A549 (cell line): Measurements from ENCODE around the gene NEDD4L. TPM values are rescaled to one million over a fixed set of nuclear protein-coding genes. Genes with fewer than 3 reads are reported as not detected.

ENCODE experiments used
- ATAC-seq, 2 experiments: fragments of 200-7000 bp in 1 of 2; fragments of >200 bp in 1 of 2; cut with Nextera tagmentation in 1 of 2; cut with Tn5 transposase in 1 of 2; 3 replicates each; pipeline versions ENCODE4 v1.8.0 to v1.9.1; 2018 to 2020; ENCODE audit warnings: mild to moderate bottlenecking in 1 of 2, moderate library complexity in 1 of 2
- CTCF ChIA-PET: fragments of 300-600 bp; sonication (Branson Sonifier 250); formaldehyde crosslinking; extraction: SDS; loops from one replicate; lab custom pipeline; 2021; ENCODE audit warnings: antibody characterized with exemption, inconsistent platforms; lab: Yijun Ruan, JAX
- POLR2A ChIA-PET: fragments of 350-600 bp; formaldehyde crosslinking; extraction: SDS; loops from one replicate; lab custom pipeline; 2021; ENCODE audit warnings: antibody characterized with exemption, inconsistent platforms; lab: Yijun Ruan, JAX
- DNase-seq, 2 experiments: peaks; one replicate each; pipeline versions ENCODE4 v3.0.0 to v3.0.0-alpha.2; 2011 to 2016; ENCODE audit warnings: low read depth in 1 of 2, low spot score in 1 of 2
- FAIRE-seq: peaks from 2 replicates; lab custom pipeline; 2011; peaks lifted over from hg19 to GRCh38; lab: Jason Lieb, UNC
- H3K27ac ChIP-seq, 2 experiments: fragments of >200 bp; sonication (Bioruptor Twin); formaldehyde crosslinking; 3 replicates each; pipeline ENCODE4 v1.5.1; 2016 to 2017
- H3K4me1 ChIP-seq: fragments of >200 bp; sonication (Bioruptor Twin); formaldehyde crosslinking; 3 replicates; pipeline ENCODE4 v1.6.1; 2016
- H3K4me2 ChIP-seq: fragments of >200 bp; sonication (Bioruptor Twin); formaldehyde crosslinking; 3 replicates; pipeline ENCODE4 v1.6.1; 2016
- H3K4me3 ChIP-seq: fragments of >200 bp; sonication (Bioruptor Twin); formaldehyde crosslinking; 3 replicates; pipeline ENCODE4 v1.5.1; 2016
- H3K9me3 ChIP-seq: fragments of >200 bp; sonication (Bioruptor Twin); formaldehyde crosslinking; 3 replicates; pipeline ENCODE4 v1.6.1; 2016
- CEBPB ChIP-seq, 2 experiments: fragments of >200 bp in 1 of 2; sonication (Bioruptor Twin) in 1 of 2; formaldehyde crosslinking in 1 of 2; IDR thresholded peaks; 2 replicates each; pipeline ENCODE4 v1.6.1; 2012 to 2016
- CHD2 ChIP-seq: fragments of 150-350 bp; IDR thresholded peaks from 2 replicates; pipeline ENCODE4 v1.6.1; 2014; ENCODE audit warnings: low read length; ENCODE audit not compliant: partially characterized antibody
- EHF ChIP-seq: fragments of 250-450 bp; sonication (Bioruptor Pico); IDR thresholded peaks from 2 replicates; pipeline ENCODE4 v1.5.0; 2020; ENCODE audit warnings: mild to moderate bottlenecking
- EHMT2 ChIP-seq: fragments of 200-600 bp; sonication (generic); IDR thresholded peaks from 2 replicates; pipeline ENCODE4 v1.6.1; 2016; ENCODE audit warnings: antibody characterized with exemption, low read depth, mild to moderate bottlenecking, moderate library complexity
- EP300 ChIP-seq, 2 experiments: fragments of >200 bp; sonication (Bioruptor Twin); formaldehyde crosslinking; IDR thresholded peaks; 2 replicates in 1 of 2; 3 replicates in 1 of 2; pipeline ENCODE4 v1.6.1; 2016 to 2017
- ESRRA ChIP-seq: fragments of 150-350 bp; IDR thresholded peaks from 2 replicates; pipeline ENCODE4 v1.6.1; 2014; ENCODE audit warnings: mild to moderate bottlenecking, low read length, borderline replicate concordance
- FOSL2 ChIP-seq, 2 experiments: fragments of 450-650 bp in 1 of 2; fragments of >200 bp in 1 of 2; sonication (Bioruptor Twin) in 1 of 2; formaldehyde crosslinking; IDR thresholded peaks; 2 replicates each; pipeline versions ENCODE4 v1.5.0 to v1.6.1; 2016 to 2020; ENCODE audit warnings: mild to moderate bottlenecking in 1 of 2, moderate library complexity in 1 of 2
- GATA3 ChIP-seq: IDR thresholded peaks from 2 replicates; pipeline ENCODE4 v1.6.1; 2012; ENCODE audit warnings: borderline replicate concordance
- HOXA7 ChIP-seq: fragments of 250-450 bp; sonication (Bioruptor Pico); IDR thresholded peaks from 2 replicates; pipeline ENCODE4 v1.5.0; 2020; ENCODE audit warnings: mild to moderate bottlenecking, moderate library complexity
- HOXB13 ChIP-seq: fragments of 250-450 bp; sonication (Bioruptor Pico); IDR thresholded peaks from 2 replicates; pipeline ENCODE4 v1.5.0; 2020; ENCODE audit warnings: low read depth, mild to moderate bottlenecking, moderate library complexity
- JUNB ChIP-seq: fragments of >200 bp; sonication (Bioruptor Twin); formaldehyde crosslinking; IDR thresholded peaks from 2 replicates; pipeline ENCODE4 v1.6.1; 2016
- KDM1A ChIP-seq: fragments of 200-600 bp; sonication (generic); IDR thresholded peaks from 2 replicates; pipeline ENCODE4 v1.6.1; 2016; ENCODE audit warnings: low read depth, mild to moderate bottlenecking
- RAD21 ChIP-seq, 2 experiments: fragments of >200 bp in 1 of 2; sonication (Bioruptor Twin) in 1 of 2; formaldehyde crosslinking in 1 of 2; IDR thresholded peaks in 1 of 2; conservative IDR thresholded peaks in 1 of 2; 2 replicates in 1 of 2; 3 replicates in 1 of 2; pipeline ENCODE4 v1.6.1; 2012 to 2018; ENCODE audit warnings: inconsistent platforms in 1 of 2
- RARB ChIP-seq: fragments of 250-450 bp; sonication (Bioruptor Pico); IDR thresholded peaks from 2 replicates; pipeline ENCODE4 v1.8.0; 2021; ENCODE audit warnings: mild to moderate bottlenecking, moderate library complexity
- RCOR1 ChIP-seq: fragments of 150-350 bp; IDR thresholded peaks from 2 replicates; pipeline ENCODE4 v1.6.1; 2014; ENCODE audit warnings: antibody characterized with exemption, low read length, low read depth
- RFX5 ChIP-seq: fragments of 450-650 bp; IDR thresholded peaks from 2 replicates; pipeline ENCODE4 v1.7.1; 2014; ENCODE audit warnings: antibody characterized with exemption, mild to moderate bottlenecking, moderate library complexity
- SMC3 ChIP-seq: fragments of >200 bp; sonication (Bioruptor Twin); formaldehyde crosslinking; IDR thresholded peaks from 3 replicates; pipeline ENCODE4 v1.6.1; 2018; ENCODE audit warnings: inconsistent platforms
- TP53 ChIP-seq: fragments of 250-450 bp; sonication (Bioruptor Pico); IDR thresholded peaks from 2 replicates; pipeline ENCODE4 v1.5.0; 2021; ENCODE audit warnings: mild to moderate bottlenecking, moderate library complexity
- ZC3H11A ChIP-seq: fragments of 450-650 bp; IDR thresholded peaks from 2 replicates; pipeline ENCODE4 v1.6.1; 2014; ENCODE audit warnings: antibody characterized with exemption, mild to moderate bottlenecking
- ZNF302 ChIP-seq: fragments of 250-450 bp; sonication (Bioruptor Pico); IDR thresholded peaks from 2 replicates; pipeline ENCODE4 v1.9.0; 2021; ENCODE audit warnings: inconsistent platforms, mild to moderate bottlenecking, moderate library complexity
- ZSCAN20 ChIP-seq: fragments of 250-450 bp; sonication (Bioruptor Pico); IDR thresholded peaks from 2 replicates; pipeline ENCODE4 v1.8.0; 2022; ENCODE audit warnings: mild to moderate bottlenecking, moderate library complexity
- WGBS: methylation state at CpG from one replicate; pipeline ENCODE4 v1.1.6; 2017; ENCODE audit errors: missing lambda C conversion rate; 5-methylcytosine and 5-hydroxymethylcytosine counted together
- polyA plus RNA-seq, 4 experiments: library from polyadenylated mRNA; depleted of rRNA in 3 of 4; stranded (reverse); fragments of >200 nt; fragmentation: RNase III in 1 of 4; extraction: RNeasy Plus Mini Kit Qiagen cat#74134 plus additional on column Dnase treatment in 1 of 4; gene quantifications; 2 replicates in 3 of 4; 3 replicates in 1 of 4; pipeline ENCODE4 v1.2.3, GENCODE V29; 2011 to 2017
- TF ChIP-seq, protein P1 (sequence below): fragments of 150-350 bp; IDR thresholded peaks from 2 replicates; pipeline ENCODE4 v1.6.1; 2014; ENCODE audit warnings: low read depth, mild to moderate bottlenecking, low read length
- TF ChIP-seq, protein P2 (sequence below): fragments of 250-450 bp; sonication (Bioruptor Pico); IDR thresholded peaks from 2 replicates; pipeline ENCODE4 v1.5.0; 2020; ENCODE audit warnings: low read depth, mild to moderate bottlenecking, moderate library complexity
- TF ChIP-seq, protein P3 (sequence below): IDR thresholded peaks from 2 replicates; pipeline ENCODE4 v1.6.1; 2012; ENCODE audit warnings: low read depth, borderline replicate concordance
- TF ChIP-seq, protein P4 (sequence below): fragments of >200 bp; sonication (Bioruptor Twin); formaldehyde crosslinking; IDR thresholded peaks from 2 replicates; pipeline ENCODE4 v1.6.1; 2016
- TF ChIP-seq, protein P5 (sequence below): IDR thresholded peaks from 2 replicates; pipeline ENCODE4 v1.6.1; 2012
- TF ChIP-seq, protein P6 (sequence below): fragments of 200-600 bp; sonication (generic); IDR thresholded peaks from 2 replicates; pipeline ENCODE4 v1.6.1; 2016; ENCODE audit warnings: antibody characterized with exemption, mild to moderate bottlenecking, moderate library complexity
- TF ChIP-seq, protein P7 (sequence below): fragments of 250-450 bp; sonication (Bioruptor Pico); IDR thresholded peaks from 2 replicates; pipeline ENCODE4 v1.5.0; 2021; ENCODE audit warnings: mild to moderate bottlenecking, moderate library complexity, borderline replicate concordance
- TF ChIP-seq, protein P8 (sequence below): fragments of 450-650 bp; IDR thresholded peaks from 2 replicates; pipeline ENCODE4 v1.6.1; 2014; ENCODE audit warnings: antibody characterized with exemption

Gene NEDD4L
- polyA plus RNA-seq, 2 of the 4 experiments (the other 2 are of a cell fraction): 18.0 to 36.5 TPM

DNA sequence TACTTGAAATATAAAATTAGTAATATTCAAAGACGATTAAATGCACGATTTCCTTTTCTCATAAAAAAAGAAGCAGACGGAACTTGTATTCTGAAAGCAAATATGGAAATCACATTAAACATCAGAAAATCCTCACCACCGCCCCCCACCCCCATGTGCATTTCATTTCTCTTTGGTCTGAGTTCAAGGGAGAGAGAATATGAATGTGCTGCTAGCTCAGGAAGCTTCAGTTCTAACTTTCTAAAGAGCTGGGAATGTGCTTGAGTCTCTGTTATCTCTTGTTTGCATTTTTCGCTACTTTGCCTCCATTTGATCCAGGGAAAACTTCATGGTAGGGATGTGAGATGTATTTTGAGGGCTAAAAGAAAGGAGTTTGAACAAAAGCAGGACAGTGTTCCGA is 143.6 kb downstream of the NEDD4L start:
- H3K9me3 ChIP-seq: no peaks in the 10 kb centered on the region
- TF ChIP-seq EHF (CRISPR knock-in tag) (no peak), ZNF302 (CRISPR knock-in tag) (no peak), CEBPB (IDR thresholded peaks at IDR 0.05) (no peak), CHD2 (no peak), HOXB13 (no peak), ZSCAN20 (CRISPR knock-in tag) (no peak), TP53 (CRISPR knock-in tag) (no peak), ESRRA (no peak), RFX5 (no peak), SMC3 (no peak), FOSL2 (IDR thresholded peaks at IDR 0.05) (no peak), FOSL2 (CRISPR knock-in tag; IDR thresholded peaks at IDR 0.05) (no peak), RARB (CRISPR knock-in tag) (no peak), GATA3 (no peak)
- TF ChIP-seq, protein P1, sequence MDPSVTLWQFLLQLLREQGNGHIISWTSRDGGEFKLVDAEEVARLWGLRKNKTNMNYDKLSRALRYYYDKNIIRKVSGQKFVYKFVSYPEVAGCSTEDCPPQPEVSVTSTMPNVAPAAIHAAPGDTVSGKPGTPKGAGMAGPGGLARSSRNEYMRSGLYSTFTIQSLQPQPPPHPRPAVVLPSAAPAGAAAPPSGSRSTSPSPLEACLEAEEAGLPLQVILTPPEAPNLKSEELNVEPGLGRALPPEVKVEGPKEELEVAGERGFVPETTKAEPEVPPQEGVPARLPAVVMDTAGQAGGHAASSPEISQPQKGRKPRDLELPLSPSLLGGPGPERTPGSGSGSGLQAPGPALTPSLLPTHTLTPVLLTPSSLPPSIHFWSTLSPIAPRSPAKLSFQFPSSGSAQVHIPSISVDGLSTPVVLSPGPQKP: no peak
- TF ChIP-seq, protein P2, sequence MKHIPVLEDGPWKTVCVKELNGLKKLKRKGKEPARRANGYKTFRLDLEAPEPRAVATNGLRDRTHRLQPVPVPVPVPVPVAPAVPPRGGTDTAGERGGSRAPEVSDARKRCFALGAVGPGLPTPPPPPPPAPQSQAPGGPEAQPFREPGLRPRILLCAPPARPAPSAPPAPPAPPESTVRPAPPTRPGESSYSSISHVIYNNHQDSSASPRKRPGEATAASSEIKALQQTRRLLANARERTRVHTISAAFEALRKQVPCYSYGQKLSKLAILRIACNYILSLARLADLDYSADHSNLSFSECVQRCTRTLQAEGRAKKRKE (CRISPR knock-in tag): no peak
- TF ChIP-seq, protein P3, sequence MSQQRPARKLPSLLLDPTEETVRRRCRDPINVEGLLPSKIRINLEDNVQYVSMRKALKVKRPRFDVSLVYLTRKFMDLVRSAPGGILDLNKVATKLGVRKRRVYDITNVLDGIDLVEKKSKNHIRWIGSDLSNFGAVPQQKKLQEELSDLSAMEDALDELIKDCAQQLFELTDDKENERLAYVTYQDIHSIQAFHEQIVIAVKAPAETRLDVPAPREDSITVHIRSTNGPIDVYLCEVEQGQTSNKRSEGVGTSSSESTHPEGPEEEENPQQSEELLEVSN: no peak
- TF ChIP-seq, protein P4, sequence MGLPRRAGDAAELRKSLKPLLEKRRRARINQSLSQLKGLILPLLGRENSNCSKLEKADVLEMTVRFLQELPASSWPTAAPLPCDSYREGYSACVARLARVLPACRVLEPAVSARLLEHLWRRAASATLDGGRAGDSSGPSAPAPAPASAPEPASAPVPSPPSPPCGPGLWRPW: no peak
- TF ChIP-seq, protein P5, sequence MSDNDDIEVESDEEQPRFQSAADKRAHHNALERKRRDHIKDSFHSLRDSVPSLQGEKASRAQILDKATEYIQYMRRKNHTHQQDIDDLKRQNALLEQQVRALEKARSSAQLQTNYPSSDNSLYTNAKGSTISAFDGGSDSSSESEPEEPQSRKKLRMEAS: no peak
- 93% methylated on average over 6 of the region's 6 CpGs for WGBS
- FAIRE-seq (no peak), DNase-seq (no peak), ATAC-seq (no peak)
- H3K4me1 ChIP-seq: peaks cover 46% of the 10 kb centered on the region
- ChIA-PET CTCF (no interaction called here), POLR2A (no interaction called here)
- no peak overlapping the region for H3K27ac ChIP-seq
- no peak overlapping the region for H3K4me3 ChIP-seq
- no peak overlapping the region for H3K4me2 ChIP-seq

DNA sequence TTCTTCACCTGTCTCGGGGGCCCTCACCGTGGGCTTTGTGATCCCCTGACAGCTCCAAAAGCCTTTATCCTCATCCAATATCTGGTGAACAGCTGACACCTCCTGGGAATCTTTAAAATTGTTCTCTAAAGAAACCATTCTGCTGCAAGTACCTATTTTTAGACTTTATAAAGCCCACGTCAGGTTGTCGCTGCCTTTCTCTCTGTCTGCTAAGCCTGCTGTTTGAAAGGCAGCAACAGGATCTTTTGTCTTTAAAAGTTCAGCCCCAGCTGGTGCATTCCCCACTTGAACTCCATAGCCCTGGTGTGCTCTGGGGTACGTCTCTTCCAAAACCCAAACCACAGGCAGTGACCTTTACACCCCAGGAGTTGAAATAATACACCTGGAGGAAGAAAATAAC is 145.0 kb downstream of the NEDD4L start:
- DNase-seq (no peak), FAIRE-seq (no peak), ATAC-seq (no peak)
- 93% methylated on average over 5 of the region's 5 CpGs for WGBS
- Histone ChIP-seq H3K4me2 (no peak overlapping the region), H3K27ac (no peak overlapping the region), H3K9me3 (no peaks in the 10 kb centered on the region), H3K4me1 (peaks cover 41% of the 10 kb centered on the region), H3K4me3 (no peak overlapping the region)
- POLR2A ChIA-PET: no interaction called here
- CTCF ChIA-PET: interaction anchor here (0.6 to 1.5 kb wide), 3 partner anchors 18 to 230 kb away, joined by 3 to 4 read pairs (median 3); no protein-coding TSS in a partner anchor
- TF ChIP-seq ZNF302 (CRISPR knock-in tag) (no peak), RCOR1 (no peak), FOSL2 (IDR thresholded peaks at IDR 0.05) (no peak), FOSL2 (CRISPR knock-in tag; IDR thresholded peaks at IDR 0.05) (no peak), RAD21 (conservative IDR thresholded peaks at IDR 0.05 in 1 of 2, IDR thresholded peaks at IDR 0.05 in 1 of 2) (no peak), HOXA7 (no peak), JUNB (no peak), ZC3H11A (no peak), EP300 (IDR thresholded peaks at IDR 0.05) (no peak), EHMT2 (no peak), KDM1A (no peak), HOXB13 (no peak)
- TF ChIP-seq, protein P6, sequence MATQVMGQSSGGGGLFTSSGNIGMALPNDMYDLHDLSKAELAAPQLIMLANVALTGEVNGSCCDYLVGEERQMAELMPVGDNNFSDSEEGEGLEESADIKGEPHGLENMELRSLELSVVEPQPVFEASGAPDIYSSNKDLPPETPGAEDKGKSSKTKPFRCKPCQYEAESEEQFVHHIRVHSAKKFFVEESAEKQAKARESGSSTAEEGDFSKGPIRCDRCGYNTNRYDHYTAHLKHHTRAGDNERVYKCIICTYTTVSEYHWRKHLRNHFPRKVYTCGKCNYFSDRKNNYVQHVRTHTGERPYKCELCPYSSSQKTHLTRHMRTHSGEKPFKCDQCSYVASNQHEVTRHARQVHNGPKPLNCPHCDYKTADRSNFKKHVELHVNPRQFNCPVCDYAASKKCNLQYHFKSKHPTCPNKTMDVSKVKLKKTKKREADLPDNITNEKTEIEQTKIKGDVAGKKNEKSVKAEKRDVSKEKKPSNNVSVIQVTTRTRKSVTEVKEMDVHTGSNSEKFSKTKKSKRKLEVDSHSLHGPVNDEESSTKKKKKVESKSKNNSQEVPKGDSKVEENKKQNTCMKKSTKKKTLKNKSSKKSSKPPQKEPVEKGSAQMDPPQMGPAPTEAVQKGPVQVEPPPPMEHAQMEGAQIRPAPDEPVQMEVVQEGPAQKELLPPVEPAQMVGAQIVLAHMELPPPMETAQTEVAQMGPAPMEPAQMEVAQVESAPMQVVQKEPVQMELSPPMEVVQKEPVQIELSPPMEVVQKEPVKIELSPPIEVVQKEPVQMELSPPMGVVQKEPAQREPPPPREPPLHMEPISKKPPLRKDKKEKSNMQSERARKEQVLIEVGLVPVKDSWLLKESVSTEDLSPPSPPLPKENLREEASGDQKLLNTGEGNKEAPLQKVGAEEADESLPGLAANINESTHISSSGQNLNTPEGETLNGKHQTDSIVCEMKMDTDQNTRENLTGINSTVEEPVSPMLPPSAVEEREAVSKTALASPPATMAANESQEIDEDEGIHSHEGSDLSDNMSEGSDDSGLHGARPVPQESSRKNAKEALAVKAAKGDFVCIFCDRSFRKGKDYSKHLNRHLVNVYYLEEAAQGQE: no peak
- TF ChIP-seq, protein P7, sequence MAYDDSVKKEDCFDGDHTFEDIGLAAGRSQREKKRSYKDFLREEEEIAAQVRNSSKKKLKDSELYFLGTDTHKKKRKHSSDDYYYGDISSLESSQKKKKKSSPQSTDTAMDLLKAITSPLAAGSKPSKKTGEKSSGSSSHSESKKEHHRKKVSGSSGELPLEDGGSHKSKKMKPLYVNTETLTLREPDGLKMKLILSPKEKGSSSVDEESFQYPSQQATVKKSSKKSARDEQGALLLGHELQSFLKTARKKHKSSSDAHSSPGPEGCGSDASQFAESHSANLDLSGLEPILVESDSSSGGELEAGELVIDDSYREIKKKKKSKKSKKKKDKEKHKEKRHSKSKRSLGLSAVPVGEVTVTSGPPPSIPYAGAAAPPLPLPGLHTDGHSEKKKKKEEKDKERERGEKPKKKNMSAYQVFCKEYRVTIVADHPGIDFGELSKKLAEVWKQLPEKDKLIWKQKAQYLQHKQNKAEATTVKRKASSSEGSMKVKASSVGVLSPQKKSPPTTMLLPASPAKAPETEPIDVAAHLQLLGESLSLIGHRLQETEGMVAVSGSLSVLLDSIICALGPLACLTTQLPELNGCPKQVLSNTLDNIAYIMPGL (CRISPR knock-in tag): no peak
- TF ChIP-seq, protein P8, sequence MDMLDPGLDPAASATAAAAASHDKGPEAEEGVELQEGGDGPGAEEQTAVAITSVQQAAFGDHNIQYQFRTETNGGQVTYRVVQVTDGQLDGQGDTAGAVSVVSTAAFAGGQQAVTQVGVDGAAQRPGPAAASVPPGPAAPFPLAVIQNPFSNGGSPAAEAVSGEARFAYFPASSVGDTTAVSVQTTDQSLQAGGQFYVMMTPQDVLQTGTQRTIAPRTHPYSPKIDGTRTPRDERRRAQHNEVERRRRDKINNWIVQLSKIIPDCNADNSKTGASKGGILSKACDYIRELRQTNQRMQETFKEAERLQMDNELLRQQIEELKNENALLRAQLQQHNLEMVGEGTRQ: no peak
